Kidney (tissue), 14 donors: ENCODE measurements around the gene L1TD1. TPM values are rescaled to one million over a fixed set of nuclear protein-coding genes. Genes with fewer than 3 reads are reported as not detected.
"Not testable (repeated sequence)": the region's sequence is repeated elsewhere in the genome, so short reads cannot be mapped to it uniquely, and the experiment has no call there.

Source experiments
- DNase-seq, 5 donors: peaks; one replicate each; pipeline ENCODE4 v3.0.0-alpha.2; 2013 to 2020
- FAIRE-seq: peaks from 2 replicates; lab custom pipeline; 2012; peaks lifted over from hg19 to GRCh38; lab: Jason Lieb, UNC
- H3K27ac ChIP-seq, 2 donors: one replicate each; pipeline ENCODE4 v1.7.0; 2013; ENCODE audit warnings: low read depth in 2 of 2, low read length in 2 of 2, inconsistent platforms in 1 of 2
- H3K27me3 ChIP-seq: one replicate; pipeline ENCODE4 v1.7.1; 2013; ENCODE audit warnings: low read length, inconsistent platforms; ENCODE audit not compliant: control insufficient read depth, insufficient read depth
- H3K36me3 ChIP-seq, 3 donors: one replicate each; pipeline versions ENCODE4 v1.7.0 to v1.7.1; 2013; ENCODE audit warnings: low read length in 3 of 3, control low read depth in 1 of 3, inconsistent platforms in 1 of 3; ENCODE audit not compliant: insufficient read depth in 3 of 3, control insufficient read depth in 2 of 3
- H3K4me1 ChIP-seq, 3 donors: one replicate each; pipeline versions ENCODE4 v1.7.0 to v1.7.1; 2013; ENCODE audit warnings: low read length in 3 of 3, inconsistent platforms in 1 of 3, low read depth in 1 of 3; ENCODE audit not compliant: control insufficient read depth in 2 of 3, insufficient read depth in 2 of 3
- H3K4me3 ChIP-seq, 3 donors: one replicate each; pipeline versions ENCODE4 v1.7.0 to v1.8.1; 2013; ENCODE audit warnings: low read length in 3 of 3, control low read depth in 1 of 3, inconsistent platforms in 1 of 3
- H3K9ac ChIP-seq, 3 donors: one replicate each; pipeline versions ENCODE4 v1.7.0 to v1.7.1; 2013; ENCODE audit warnings: low read length in 3 of 3, control low read depth in 1 of 3, inconsistent platforms in 1 of 3
- H3K9me3 ChIP-seq, 3 donors: one replicate each; pipeline versions ENCODE4 v1.7.0 to v1.7.1; 2013; ENCODE audit warnings: low read length in 3 of 3, control low read depth in 1 of 3, inconsistent platforms in 1 of 3; ENCODE audit not compliant: control insufficient read depth in 2 of 3, insufficient read depth in 1 of 3
- CTCF ChIP-seq: IDR thresholded peaks from 3 replicates; pipeline ENCODE4 v1.5.1; 2012; ENCODE audit warnings: mild to moderate bottlenecking, moderate library complexity, borderline replicate concordance; ENCODE audit not compliant: insufficient read depth; ENCODE audit errors: extremely low read depth
- intact Hi-C: fragments of 100-400 bp; cut with DNase I; formaldehyde crosslinking; loops from one replicate; pipeline ENCODE4 v1.11.1; 2022
- polyA plus RNA-seq: library from polyadenylated mRNA; stranded (reverse); fragments of 350-450 nt; fragmentation: Illumina TruSeq; extraction: RNeasy Lipid Tissue Mini Kit (QIAGEN cat#74804); gene quantifications from one replicate; pipeline ENCODE4 v1.2.3, GENCODE V29; 2014; ENCODE audit warnings: low read depth, low replicate concordance; ENCODE audit not compliant: insufficient read depth
- total RNA-seq: library from RNA; stranded (reverse); fragmentation: NEBNext Ultra II Directional; extraction: Animal tissue kit (Norgen Biotek cat#: 25700); gene quantifications from one replicate; pipeline ENCODE4 v1.2.1, GENCODE V29; 2021
- donor health status: control.
- donor health status: control.
- donor health status: control.
- donor health status: control.
- donor health status: control.
- donor health status: DM: yes; HTN: yes; CAD: no.
- donor health status: Normal renal cell carcinoma (clear cell type).

The L1TD1 gene
- total and polyA plus RNA-seq, 2 donors from 2014 or later: 0.16 TPM; not detected in 1

- DNase-seq: no peak
- no peak for TF ChIP-seq CTCF
- H3K36me3 ChIP-seq: no peaks in the 10 kb centered on the region
- H3K27ac ChIP-seq: no peak overlapping the region
- peaks cover 0 to 2% (median 0%) of the 10 kb centered on the region in 3 donors for H3K4me1 ChIP-seq
- FAIRE-seq: no peak
- no peaks in the 10 kb centered on the region for H3K27me3 ChIP-seq
- H3K9me3 ChIP-seq: no peaks in the 10 kb centered on the region
- H3K9ac ChIP-seq: no peak overlapping the region
- intact Hi-C loops: no loop called here
- no peak overlapping the region for H3K4me3 ChIP-seq
These were observed 43.9 kb downstream of the L1TD1 start for GRCh38 chr1:62238507-62238906.

GRCh38 chr1:62239652-62240403, 45.2 kb downstream of the L1TD1 start:
- H3K9me3 ChIP-seq, DNase-seq, H3K36me3 ChIP-seq, FAIRE-seq, H3K4me1 ChIP-seq, H3K27ac ChIP-seq, intact Hi-C loops, H3K4me3 ChIP-seq, H3K27me3 ChIP-seq, H3K9ac ChIP-seq: not testable (repeated sequence)

GRCh38 chr1:62240651-62241370, 46.2 kb downstream of the L1TD1 start:
- Histone ChIP-seq H3K4me3 (no peak overlapping the region), H3K27ac (no peak overlapping the region), H3K4me1 (peaks cover 0 to 2% (median 0%) of the 10 kb centered on the region in 3 donors), H3K27me3 (no peaks in the 10 kb centered on the region), H3K9ac (no peak overlapping the region), H3K9me3 (no peaks in the 10 kb centered on the region), H3K36me3 (no peaks in the 10 kb centered on the region)
- FAIRE-seq (no peak), DNase-seq (peak in 2 of 5 donors; percentile 16 to 60)
- intact Hi-C loops: no loop called here
- no peak for TF ChIP-seq CTCF
